Fibroblast of lung (primary cell): ENCODE results near the gene SPSB1. TPM values are rescaled to one million over a fixed set of nuclear protein-coding genes. Genes with fewer than 3 reads are reported as not detected.

Experiments used
- DNase-seq, 2 donors: peaks; one replicate each; pipeline versions ENCODE4 v3.0.0 to v3.0.0-alpha.2; 2010; ENCODE audit warnings: low read depth in 2 of 2
- H2AFZ ChIP-seq: 2 replicates; pipeline ENCODE4 v1.5.1; 2012; ENCODE audit warnings: low read length, control low read depth, inconsistent platforms
- H3K27ac ChIP-seq: 2 replicates; pipeline ENCODE4 v1.5.1; 2011; ENCODE audit warnings: low read length, control low read depth; ENCODE audit not compliant: insufficient read depth
- H3K27me3 ChIP-seq: 2 replicates; pipeline ENCODE4 v1.5.1; 2011; ENCODE audit warnings: mild to moderate bottlenecking, low read length; ENCODE audit not compliant: control insufficient read depth, insufficient read depth
- H3K36me3 ChIP-seq: 2 replicates; pipeline ENCODE4 v1.5.1; 2011; ENCODE audit warnings: low read length; ENCODE audit not compliant: control insufficient read depth, insufficient read depth
- H3K4me1 ChIP-seq: 2 replicates; pipeline ENCODE4 v1.5.1; 2011; ENCODE audit warnings: low read length; ENCODE audit not compliant: control insufficient read depth, insufficient read depth; ENCODE audit errors: extremely low read depth
- H3K4me2 ChIP-seq: 2 replicates; pipeline ENCODE4 v1.5.1; 2011; ENCODE audit warnings: low read length, control low read depth; ENCODE audit not compliant: insufficient read depth; ENCODE audit errors: extremely low read depth
- H3K4me3 ChIP-seq, 4 experiments: fragments of 200-600 bp in 1 of 4; sonication (generic) in 1 of 4; replicated peaks in 1 of 4; 2 replicates each; pipeline ENCODE4 v1.5.1; 2011 to 2016; ENCODE audit warnings: low read length in 4 of 4, low read depth in 3 of 4, mild to moderate bottlenecking in 3 of 4, control low read depth in 2 of 4, inconsistent platforms in 1 of 4, mixed read lengths in 1 of 4; ENCODE audit not compliant: insufficient read depth in 1 of 4; ENCODE audit errors: control extremely low read depth in 1 of 4
- H3K79me2 ChIP-seq: 2 replicates; pipeline ENCODE4 v1.5.1; 2012; ENCODE audit warnings: mild to moderate bottlenecking, low read length, inconsistent platforms; ENCODE audit not compliant: control insufficient read depth, insufficient read depth
- H3K9ac ChIP-seq: 2 replicates; pipeline ENCODE4 v1.5.1; 2011; ENCODE audit warnings: mild to moderate bottlenecking, low read length, control low read depth; ENCODE audit not compliant: insufficient read depth
- H3K9me3 ChIP-seq: 2 replicates; pipeline ENCODE4 v1.5.1; 2012; ENCODE audit warnings: low read depth, low read length; ENCODE audit not compliant: control insufficient read depth, insufficient read depth
- H4K20me1 ChIP-seq: 2 replicates; pipeline ENCODE4 v1.5.1; 2011; ENCODE audit warnings: low read length; ENCODE audit not compliant: control insufficient read depth, insufficient read depth; ENCODE audit errors: extremely low read depth
- CTCF ChIP-seq, 2 donors: IDR thresholded peaks in 1 of 2; conservative IDR thresholded peaks in 1 of 2; 1 replicate in 1 of 2; 2 replicates in 1 of 2; pipeline ENCODE4 v1.5.1; 2011 to 2012; ENCODE audit warnings: low read length in 2 of 2, control low read depth in 1 of 2, inconsistent platforms in 1 of 2, low read depth in 1 of 2, mild to moderate bottlenecking in 1 of 2
- EZH2 ChIP-seq: IDR thresholded peaks from 2 replicates; pipeline ENCODE4 v1.5.1; 2012; ENCODE audit warnings: low read length, control low read depth, mild to moderate bottlenecking; ENCODE audit errors: missing control alignments
- polyA plus RNA-seq, 2 donors: library from polyadenylated mRNA; depleted of rRNA in 1 of 2; stranded (reverse) in 1 of 2; unstranded in 1 of 2; fragments of >200 nt; gene quantifications; 2 replicates each; pipeline ENCODE4 v1.2.1, GENCODE V29; 2011 to 2012; ENCODE audit warnings: missing spikeins in 1 of 2
- total RNA-seq: library from RNA; depleted of rRNA; stranded (reverse); fragments of >200 nt; gene quantifications from 2 replicates; pipeline ENCODE4 v1.2.1, GENCODE V29; 2014

SPSB1 gene
- total and polyA plus RNA-seq, 2 donors (not counting 1 experiment from before 2014, with no cell fraction given) = 14.3 to 20.6 TPM

GRCh38 chr1:9305216-9305615 lies 12.5 kb downstream of the SPSB1 start:
- Histone ChIP-seq H4K20me1 (peaks cover 9% of the 10 kb centered on the region), H3K27ac (no peak overlapping the region), H3K4me2 (no peak overlapping the region), H3K79me2 (peaks cover 92% of the 10 kb centered on the region), H3K9me3 (no peaks in the 10 kb centered on the region), H2AFZ (no peak overlapping the region), H3K36me3 (peaks cover 9% of the 10 kb centered on the region), H3K9ac (no peak overlapping the region), H3K4me3 (no peak overlapping the region), H3K27me3 (no peaks in the 10 kb centered on the region), H3K4me1 (peaks cover 28% of the 10 kb centered on the region)
- DNase-seq = no peak
- TF ChIP-seq CTCF (conservative IDR thresholded peaks at IDR 0.05 in 1 of 2, IDR thresholded peaks at IDR 0.05 in 1 of 2; ENCODE audit: low read depth in 1 of 2, low read length in 2 of 2) (no peak), EZH2 (no peak)

- H2AFZ ChIP-seq = no peak overlapping the region
- H3K4me1 ChIP-seq = peaks cover 21% of the 10 kb centered on the region
- H3K27ac ChIP-seq = no peak overlapping the region
Measured at GRCh38 chr1:9306006-9306405, 13.3 kb downstream of the SPSB1 start.

GRCh38 chr1:9307303-9307702 lies 14.6 kb downstream of the SPSB1 start:
- Histone ChIP-seq H3K9ac (no peak overlapping the region), H3K4me3 (no peak overlapping the region), H3K79me2 (peaks cover 89% of the 10 kb centered on the region), H3K27ac (no peak overlapping the region), H2AFZ (no peak overlapping the region), H3K4me1 (peaks cover 12% of the 10 kb centered on the region), H3K36me3 (peaks cover 3% of the 10 kb centered on the region), H3K27me3 (no peaks in the 10 kb centered on the region), H3K4me2 (no peak overlapping the region), H4K20me1 (peaks cover 9% of the 10 kb centered on the region), H3K9me3 (no peaks in the 10 kb centered on the region)
- no peak for DNase-seq
- TF ChIP-seq CTCF (conservative IDR thresholded peaks at IDR 0.05 in 1 of 2, IDR thresholded peaks at IDR 0.05 in 1 of 2; ENCODE audit: low read depth in 1 of 2, low read length in 2 of 2) (no peak), EZH2 (no peak)

More at GRCh38 chr1:9306006-9306405, 13.3 kb downstream of the SPSB1 start:
- TF ChIP-seq EZH2 (no peak), CTCF (conservative IDR thresholded peaks at IDR 0.05 in 1 of 2, IDR thresholded peaks at IDR 0.05 in 1 of 2; ENCODE audit: low read depth in 1 of 2, low read length in 2 of 2) (no peak)
- Histone ChIP-seq H3K4me3 (no peak overlapping the region), H3K79me2 (peaks cover 90% of the 10 kb centered on the region), H4K20me1 (peaks cover 9% of the 10 kb centered on the region), H3K4me2 (no peak overlapping the region), H3K27me3 (no peaks in the 10 kb centered on the region), H3K36me3 (peaks cover 6% of the 10 kb centered on the region), H3K9ac (no peak overlapping the region), H3K9me3 (no peaks in the 10 kb centered on the region)
- DNase-seq = no peak
